ENCODE results near the gene CST6. TPM values are rescaled to one million over a fixed set of nuclear protein-coding genes. Genes with fewer than 3 reads are reported as not detected.

Gene CST6
- total RNA-seq, 8 experiments from 2014 or later, result 0.46 to 0.81 TPM; not detected in 6

DNA sequence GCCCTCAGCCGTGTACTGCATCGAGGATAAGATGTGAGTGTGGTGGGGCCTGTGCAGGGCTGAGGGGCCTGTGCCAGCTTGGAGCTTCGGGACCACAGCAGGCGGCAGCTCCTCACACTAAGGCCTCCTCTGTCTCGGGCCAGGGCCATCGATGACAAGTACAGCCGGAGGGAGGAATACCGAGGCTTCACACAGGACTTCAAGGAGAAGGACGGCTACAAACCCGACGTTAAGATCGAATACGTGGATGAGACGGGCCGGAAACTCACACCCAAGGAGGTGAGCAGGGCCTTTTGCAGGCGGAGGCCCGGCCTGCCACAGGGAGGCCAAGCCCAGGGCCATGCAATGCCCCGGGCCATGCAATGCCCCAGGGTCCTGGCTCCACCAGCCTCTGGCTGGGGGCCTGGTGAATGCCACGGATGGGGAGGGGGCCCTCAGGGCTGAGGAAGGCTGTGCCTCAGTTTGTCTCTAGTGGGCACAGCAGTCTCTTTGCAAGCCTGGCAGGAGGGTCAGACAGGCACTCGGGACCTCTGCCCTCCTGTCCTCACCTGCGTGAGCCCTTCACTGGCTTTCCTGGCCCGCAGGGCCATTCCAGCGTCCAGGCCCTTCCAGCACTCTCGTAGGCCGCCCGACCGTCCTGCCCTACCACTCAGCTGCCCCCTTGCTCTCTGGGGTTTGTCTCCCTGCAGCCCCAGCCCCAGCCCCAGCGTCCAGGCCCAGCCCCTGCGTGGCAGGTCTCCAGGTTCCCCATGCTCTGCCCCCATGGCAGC is 34.0 kb upstream of the CST6 start:
- Histone ChIP-seq H3K4me3 (no peak overlapping the region), H3K4me1 (replicated peaks in 1 of 2) (no peaks in the 10 kb centered on the region), H3K27ac (no peak overlapping the region)
- in situ Hi-C loops (cut with MboI; ENCODE audit: low pct_unique_long_range_greater_than_20kb in 2 of 9, low sequenced_read_pairs in 9 of 9, unreplicated experiment in 9 of 9), result loop anchor here in 4 of 9 experiments (25.0 kb wide), 2 partner anchors 91 to 266 kb away; partner anchors contain the start of genes KAT5 (in 3 of the 4), RNASEH2C (in 3 of the 4), CCDC85B (in 1 of the 4) and CTSW (in 1 of the 4)
- WGBS, 10 experiments, result 87 to 100% (median 97%) methylated on average over 1 to 6 of the region's 29 CpGs; no CpG with 5 or more reads in 6 of the 10 experiments
- peak in 2 of 8 experiments; percentile 6 to 14 for ATAC-seq (replicated peaks in 6 of 8)

DNA sequence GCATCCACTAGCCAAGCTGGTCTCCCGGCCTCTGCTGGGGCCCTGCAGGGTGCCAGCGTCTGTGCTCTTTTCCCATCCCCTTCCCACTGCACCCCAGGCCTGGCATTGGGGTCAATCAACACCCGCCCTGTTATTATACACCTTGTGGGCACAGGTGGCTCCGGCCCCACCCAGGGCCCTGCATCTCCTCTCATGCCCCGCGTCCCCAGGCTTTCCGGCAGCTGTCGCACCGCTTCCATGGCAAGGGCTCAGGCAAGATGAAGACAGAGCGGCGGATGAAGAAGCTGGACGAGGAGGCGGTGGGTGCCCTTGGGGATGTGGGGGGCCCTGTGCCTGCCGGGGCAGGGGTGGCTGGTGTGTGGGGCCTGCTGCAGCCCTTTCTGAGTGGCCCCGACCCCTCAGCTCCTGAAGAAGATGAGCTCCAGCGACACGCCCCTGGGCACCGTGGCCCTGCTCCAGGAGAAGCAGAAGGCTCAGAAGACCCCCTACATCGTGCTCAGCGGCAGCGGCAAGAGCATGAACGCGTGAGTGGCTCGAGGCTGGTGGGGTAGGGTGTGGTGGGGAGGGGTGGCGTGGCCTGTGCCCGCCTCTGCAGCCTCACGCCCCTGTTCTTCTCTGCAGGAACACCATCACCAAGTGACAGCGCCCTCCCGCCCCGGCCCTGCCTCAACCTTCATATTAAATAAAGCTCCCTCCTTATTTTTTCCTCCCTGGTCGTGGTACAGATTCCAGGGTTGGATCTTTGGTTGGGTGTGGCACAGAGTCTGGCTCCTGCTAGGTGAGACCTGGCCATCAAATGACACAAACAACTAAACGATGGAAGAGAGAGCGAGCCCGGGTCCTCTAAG is 33.2 kb upstream of the CST6 start:
- Histone ChIP-seq H3K4me3 (no peak overlapping the region), H3K4me1 (replicated peaks in 1 of 2) (no peaks in the 10 kb centered on the region), H3K27ac (no peak overlapping the region)
- no peak for ATAC-seq (replicated peaks in 6 of 8)
- in situ Hi-C loops (cut with MboI; ENCODE audit: low pct_unique_long_range_greater_than_20kb in 2 of 9, low sequenced_read_pairs in 9 of 9, unreplicated experiment in 9 of 9), result loop anchor here in 4 of 9 experiments (25.0 kb wide), 2 partner anchors 91 to 266 kb away; partner anchors contain the start of genes KAT5 (in 3 of the 4), RNASEH2C (in 3 of the 4), CCDC85B (in 1 of the 4) and CTSW (in 1 of the 4)
- 60 to 100% (median 93%) methylated on average over 1 to 4 of the region's 34 CpGs; no CpG with 5 or more reads in 4 of the 10 experiments for WGBS, 10 experiments

DNA sequence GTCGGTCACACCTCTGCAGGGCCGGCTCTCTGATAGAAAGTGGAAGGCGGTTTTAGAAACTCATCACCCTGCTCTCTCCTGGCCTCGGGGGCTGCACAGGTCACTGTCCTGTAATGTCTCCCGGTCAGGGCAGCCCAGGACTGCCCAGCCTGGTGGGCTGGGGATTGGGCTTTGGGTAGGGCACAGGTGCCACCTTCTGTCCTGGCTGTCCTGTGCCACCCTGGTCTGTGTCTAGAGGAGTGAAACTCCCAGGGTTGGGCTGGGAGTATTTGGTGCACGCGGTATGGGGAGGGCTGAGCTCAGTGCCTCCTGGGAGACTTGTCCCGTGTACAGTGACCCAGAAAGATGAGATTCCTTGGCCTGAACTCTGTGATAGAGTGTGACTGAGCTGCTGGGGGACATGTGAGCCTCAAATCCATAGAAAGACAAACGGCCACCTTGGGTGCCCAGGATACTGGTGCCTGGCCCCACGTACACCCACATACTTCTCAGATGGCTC is 32.5 kb upstream of the CST6 start:
- in situ Hi-C loops (cut with MboI; ENCODE audit: low pct_unique_long_range_greater_than_20kb in 2 of 9, low sequenced_read_pairs in 9 of 9, unreplicated experiment in 9 of 9), result loop anchor here in 4 of 9 experiments (25.0 kb wide), 2 partner anchors 92 to 267 kb away; partner anchors contain the start of genes KAT5 (in 3 of the 4), RNASEH2C (in 3 of the 4), CCDC85B (in 1 of the 4) and CTSW (in 1 of the 4)
- Histone ChIP-seq H3K4me3 (no peak overlapping the region), H3K4me1 (replicated peaks in 1 of 2) (no peaks in the 10 kb centered on the region), H3K27ac (no peak overlapping the region)
- ATAC-seq (replicated peaks in 6 of 8), result peak in 2 of 8 experiments; percentile 7 to 10
- 80 to 100% (median 86%) methylated on average over 1 to 5 of the region's 10 CpGs; no CpG with 5 or more reads in 5 of the 10 experiments for WGBS, 10 experiments

GRCh38 chr11:65981101-65981740 is 30.6 kb upstream of the CST6 start:
- WGBS, 10 experiments, result 70 to 100% (median 86%) methylated on average over 2 to 5 of the region's 12 CpGs; no CpG with 5 or more reads in 6 of the 10 experiments
- H3K4me1 ChIP-seq (replicated peaks in 1 of 2), result no peaks in the 10 kb centered on the region
- H3K27ac ChIP-seq, result no peak overlapping the region
- no peak overlapping the region for H3K4me3 ChIP-seq
- in situ Hi-C loops (cut with MboI; ENCODE audit: low pct_unique_long_range_greater_than_20kb in 2 of 9, low sequenced_read_pairs in 9 of 9, unreplicated experiment in 9 of 9), result loop anchor here in 5 of 9 experiments (10.0 to 25.0 kb wide), 3 partner anchors 94 to 269 kb away; partner anchors contain the start of genes KAT5 (in 3 of the 5), RNASEH2C (in 3 of the 5), FIBP (in 2 of the 5) and CCDC85B (in 1 of the 5)
- peak in 4 of 8 experiments; percentile 4 to 17 (median 12) for ATAC-seq (replicated peaks in 6 of 8)

DNA sequence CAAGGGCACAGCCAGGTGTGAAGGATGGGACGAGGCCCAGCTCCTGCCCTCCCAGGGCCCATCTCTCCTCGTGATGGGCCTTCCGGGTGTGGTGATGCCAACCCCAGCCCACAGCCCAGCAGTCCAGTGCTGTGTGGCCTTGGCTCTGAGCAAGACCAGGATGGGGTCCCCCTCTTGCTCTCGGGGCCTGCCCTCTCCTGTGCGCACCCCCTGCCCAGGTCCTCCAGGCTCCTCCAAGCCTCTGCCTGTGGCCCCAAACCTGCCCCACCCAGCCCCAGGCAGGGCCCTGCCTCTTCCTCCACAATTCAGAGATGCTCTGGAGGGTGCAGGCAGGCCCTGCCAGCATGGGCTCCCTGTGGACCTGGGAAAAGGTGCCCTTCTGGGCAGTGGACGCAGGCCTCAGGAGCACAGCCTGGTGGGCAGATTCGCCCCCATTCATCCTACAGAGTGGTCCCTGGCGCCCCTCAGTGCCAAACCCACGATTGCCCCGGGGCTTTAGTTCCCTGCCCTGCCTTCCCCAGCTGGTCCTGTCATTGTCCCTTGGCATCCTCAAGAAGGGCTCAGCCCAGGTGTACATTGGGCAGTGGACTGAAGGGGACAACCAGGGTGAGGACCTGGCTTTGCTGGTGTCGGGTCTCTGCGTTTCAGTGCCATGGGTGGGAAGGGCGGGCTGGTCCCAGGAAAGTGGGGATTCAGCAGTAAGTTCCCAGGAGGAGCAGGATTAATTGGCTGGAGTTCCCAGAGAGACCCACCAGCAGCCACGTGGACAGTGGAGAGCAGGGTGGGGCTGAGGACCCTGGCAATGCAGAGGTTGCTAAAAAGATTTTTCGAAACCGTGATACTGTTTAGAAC is 29.6 kb upstream of the CST6 start:
- ATAC-seq (replicated peaks in 6 of 8), result peak in 6 of 8 experiments; percentile 6 to 32 (median 22)
- in situ Hi-C loops (cut with MboI; ENCODE audit: low pct_unique_long_range_greater_than_20kb in 2 of 9, low sequenced_read_pairs in 9 of 9, unreplicated experiment in 9 of 9), result loop anchor here in 5 of 9 experiments (10.0 to 25.0 kb wide), 3 partner anchors 95 to 270 kb away; partner anchors contain the start of genes KAT5 (in 3 of the 5), RNASEH2C (in 3 of the 5), FIBP (in 2 of the 5) and CCDC85B (in 1 of the 5)
- no peak overlapping the region for H3K27ac ChIP-seq
- H3K4me3 ChIP-seq, result no peak overlapping the region
- 52 to 100% (median 78%) methylated on average over 1 to 8 of the region's 16 CpGs; no CpG with 5 or more reads in 3 of the 10 experiments for WGBS, 10 experiments
- no peaks in the 10 kb centered on the region for H3K4me1 ChIP-seq (replicated peaks in 1 of 2)

- WGBS, 10 experiments, result 69 to 92% (median 79%) methylated on average over 2 to 16 of the region's 22 CpGs
- Histone ChIP-seq H3K4me1 (replicated peaks in 1 of 2) (no peaks in the 10 kb centered on the region), H3K27ac (no peak overlapping the region), H3K4me3 (no peak overlapping the region)
- in situ Hi-C loops (cut with MboI; ENCODE audit: low pct_unique_long_range_greater_than_20kb in 2 of 9, low sequenced_read_pairs in 9 of 9, unreplicated experiment in 9 of 9), result loop anchor here in 5 of 9 experiments (10.0 to 25.0 kb wide), 3 partner anchors 96 to 271 kb away; partner anchors contain the start of genes KAT5 (in 3 of the 5), RNASEH2C (in 3 of the 5), FIBP (in 2 of the 5) and CCDC85B (in 1 of the 5)
- peak in 2 of 8 experiments; percentile 11 to 12 for ATAC-seq (replicated peaks in 6 of 8)
Observed at GRCh38 chr11:65982824-65983588, 28.8 kb upstream of the CST6 start.

- Histone ChIP-seq H3K27ac (no peak overlapping the region), H3K4me1 (replicated peaks in 1 of 2) (no peaks in the 10 kb centered on the region), H3K4me3 (no peak overlapping the region)
- WGBS, 10 experiments, result 20 to 90% (median 79%) methylated on average over 1 to 3 of the region's 5 CpGs; no CpG with 5 or more reads in 5 of the 10 experiments
- ATAC-seq (replicated peaks in 6 of 8), result peak in 2 of 8 experiments; percentile 11 to 15
- in situ Hi-C loops (cut with MboI; ENCODE audit: low pct_unique_long_range_greater_than_20kb in 2 of 9, low sequenced_read_pairs in 9 of 9, unreplicated experiment in 9 of 9), result loop anchor here in 5 of 9 experiments (10.0 to 25.0 kb wide), 3 partner anchors 96 to 271 kb away; partner anchors contain the start of genes KAT5 (in 3 of the 5), RNASEH2C (in 3 of the 5), FIBP (in 2 of the 5) and CCDC85B (in 1 of the 5)
Observed at GRCh38 chr11:65983589-65983987, 28.2 kb upstream of the CST6 start.

DNA sequence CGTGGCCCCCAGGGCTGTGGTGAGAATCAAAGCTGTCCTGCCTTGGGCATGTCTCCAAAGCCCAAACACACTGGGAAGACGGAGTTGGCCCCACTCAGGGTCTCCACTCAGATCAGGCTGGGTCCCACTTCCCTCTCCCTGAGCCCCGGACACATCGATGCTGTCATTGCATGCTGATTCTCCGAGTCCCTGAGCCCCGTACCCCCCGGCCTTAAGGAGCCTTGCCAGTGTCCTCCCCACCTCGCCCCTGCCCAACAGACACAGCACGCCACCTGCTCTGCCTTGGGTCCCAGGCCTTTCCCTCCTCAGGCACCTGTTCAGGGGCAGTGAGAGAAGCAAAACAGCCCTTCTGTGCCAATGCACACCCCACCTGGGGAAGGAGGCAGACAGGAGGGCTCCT is 24.5 kb upstream of the CST6 start:
- Histone ChIP-seq H3K4me1 (replicated peaks in 1 of 2) (no peaks in the 10 kb centered on the region), H3K27ac (no peak overlapping the region), H3K4me3 (no peak overlapping the region)
- WGBS, 10 experiments, result 38 to 90% (median 63%) methylated on average over 1 to 2 of the region's 9 CpGs; no CpG with 5 or more reads in 6 of the 10 experiments
- in situ Hi-C loops (cut with MboI; ENCODE audit: low pct_unique_long_range_greater_than_20kb in 2 of 9, low sequenced_read_pairs in 9 of 9, unreplicated experiment in 9 of 9), result loop anchor here in 5 of 9 experiments (10.0 to 25.0 kb wide), 3 partner anchors 100 to 275 kb away; partner anchors contain the start of genes KAT5 (in 3 of the 5), RNASEH2C (in 3 of the 5), FIBP (in 2 of the 5) and CCDC85B (in 1 of the 5)
- no peak for ATAC-seq (replicated peaks in 6 of 8)

DNA sequence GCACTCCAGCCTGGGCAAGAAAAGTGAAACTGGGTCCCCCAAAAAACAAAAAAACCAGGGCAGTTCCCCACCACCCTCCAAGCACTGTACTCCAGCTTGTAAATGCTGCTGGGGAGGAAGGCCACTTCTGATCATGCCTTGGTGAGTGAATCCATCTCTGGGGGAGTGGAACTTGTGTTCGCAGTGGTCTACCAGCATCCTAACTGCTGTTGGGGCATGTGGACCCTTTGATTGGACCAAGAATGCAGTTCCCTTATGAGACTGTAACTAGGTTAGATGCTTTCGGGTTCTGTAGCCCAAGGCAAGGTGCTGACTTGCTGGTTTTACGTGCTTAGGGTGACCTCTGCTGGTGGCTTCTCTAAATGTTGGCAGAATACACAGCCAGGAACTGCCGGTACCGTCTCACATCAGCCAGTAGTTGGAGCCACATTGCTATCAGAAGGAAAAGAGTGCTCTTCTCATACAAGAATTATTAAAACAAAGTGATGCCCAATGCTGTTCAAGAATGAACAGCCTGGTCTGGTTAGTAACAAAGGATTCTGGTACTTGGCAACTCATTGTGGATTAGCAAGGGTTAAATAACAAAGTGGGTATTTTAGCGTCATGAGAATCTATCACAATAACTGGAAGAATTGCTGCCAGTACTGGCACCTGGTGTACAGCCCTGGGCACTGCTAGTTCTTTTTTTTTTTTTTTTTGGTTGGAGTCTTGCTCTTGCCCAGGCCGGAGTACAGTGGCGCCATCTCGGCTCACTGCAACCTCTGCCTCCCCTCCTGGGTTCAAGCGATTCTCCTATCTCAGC is 22.8 kb upstream of the CST6 start:
- no peak overlapping the region for H3K27ac ChIP-seq
- H3K4me1 ChIP-seq (replicated peaks in 1 of 2), result no peaks in the 10 kb centered on the region
- in situ Hi-C loops (cut with MboI; ENCODE audit: low pct_unique_long_range_greater_than_20kb in 2 of 9, low sequenced_read_pairs in 9 of 9, unreplicated experiment in 9 of 9), result loop anchor here in 5 of 9 experiments (10.0 to 25.0 kb wide), 3 partner anchors 102 to 277 kb away; partner anchors contain the start of genes KAT5 (in 3 of the 5), RNASEH2C (in 3 of the 5), FIBP (in 2 of the 5) and CCDC85B (in 1 of the 5)
- no peak overlapping the region for H3K4me3 ChIP-seq
- peak; percentile 99 to 100 (median 99) for ATAC-seq (replicated peaks in 6 of 8)
- 10 to 93% (median 25%) methylated on average over 1 to 4 of the region's 10 CpGs; no CpG with 5 or more reads in 2 of the 10 experiments for WGBS, 10 experiments
